HAP-1 (cell line): ENCODE results near the gene RNF5.
A peak's percentile ranks its signal among the peaks of the same experiment; 100 is the strongest.

Experiments
- DNase-seq, 2 experiments: peaks; one replicate each; pipeline ENCODE4 v3.0.0-alpha.2; 2016 to 2020; ENCODE audit warnings: low spot score in 2 of 2
- H3K27me3 ChIP-seq: fragments of 250-450 bp; sonication (Bioruptor Pico); 2 replicates; pipeline ENCODE4 v1.5.1; 2020; ENCODE audit warnings: low read depth, mild to moderate bottlenecking, moderate library complexity
- H3K36me3 ChIP-seq: fragments of 250-450 bp; sonication (Bioruptor Pico); replicated peaks from 2 replicates; pipeline ENCODE4 v1.5.1; 2020; ENCODE audit warnings: mild to moderate bottlenecking
- H3K4me1 ChIP-seq: fragments of 250-450 bp; sonication (Bioruptor Pico); 2 replicates; pipeline ENCODE4 v1.5.1; 2020; ENCODE audit warnings: mild to moderate bottlenecking
- H3K4me3 ChIP-seq: fragments of 250-450 bp; sonication (Bioruptor Pico); 2 replicates; pipeline ENCODE4 v1.5.1; 2020; ENCODE audit warnings: mild to moderate bottlenecking, moderate library complexity
- H3K9me3 ChIP-seq: fragments of 250-450 bp; sonication (Bioruptor Pico); 2 replicates; pipeline ENCODE4 v1.5.1; 2020; ENCODE audit warnings: mild to moderate bottlenecking, moderate library complexity
- in situ Hi-C: fragments of 300-500 bp; cut with MboI; formaldehyde crosslinking; loops from 3 replicates; pipeline ENCODE4 v1.14.3; 2020; ENCODE audit warnings: low sequenced_read_pairs, inconsistent platforms, mixed read lengths

RNF5 gene

DNA sequence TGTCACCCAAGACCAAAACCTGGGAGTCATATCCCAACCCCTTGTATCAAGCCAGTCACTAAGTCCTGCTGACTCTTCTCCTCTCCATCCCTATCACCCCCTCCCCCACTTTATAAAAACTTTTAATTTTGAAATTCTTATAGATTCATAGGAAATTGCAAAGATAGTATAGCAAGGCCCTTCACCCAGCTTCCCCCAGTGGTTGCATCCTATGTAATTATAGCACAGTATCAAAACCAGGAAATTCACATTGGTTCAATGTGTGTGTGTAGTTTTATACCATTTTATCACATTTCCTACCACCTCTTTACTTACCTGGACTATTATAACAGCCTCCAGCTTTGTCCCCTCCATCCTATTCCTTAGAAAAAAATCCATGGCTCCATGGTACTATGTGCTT is 20.2 kb upstream of the RNF5 start:
- no peaks in the 10 kb centered on the region for H3K27me3 ChIP-seq
- H3K36me3 ChIP-seq, result peaks cover 37% of the 10 kb centered on the region
- in situ Hi-C loops, result no loop called here
- H3K9me3 ChIP-seq, result no peaks in the 10 kb centered on the region
- H3K4me1 ChIP-seq, result peaks cover 8% of the 10 kb centered on the region
- no peak for DNase-seq
- no peak overlapping the region for H3K4me3 ChIP-seq

DNA sequence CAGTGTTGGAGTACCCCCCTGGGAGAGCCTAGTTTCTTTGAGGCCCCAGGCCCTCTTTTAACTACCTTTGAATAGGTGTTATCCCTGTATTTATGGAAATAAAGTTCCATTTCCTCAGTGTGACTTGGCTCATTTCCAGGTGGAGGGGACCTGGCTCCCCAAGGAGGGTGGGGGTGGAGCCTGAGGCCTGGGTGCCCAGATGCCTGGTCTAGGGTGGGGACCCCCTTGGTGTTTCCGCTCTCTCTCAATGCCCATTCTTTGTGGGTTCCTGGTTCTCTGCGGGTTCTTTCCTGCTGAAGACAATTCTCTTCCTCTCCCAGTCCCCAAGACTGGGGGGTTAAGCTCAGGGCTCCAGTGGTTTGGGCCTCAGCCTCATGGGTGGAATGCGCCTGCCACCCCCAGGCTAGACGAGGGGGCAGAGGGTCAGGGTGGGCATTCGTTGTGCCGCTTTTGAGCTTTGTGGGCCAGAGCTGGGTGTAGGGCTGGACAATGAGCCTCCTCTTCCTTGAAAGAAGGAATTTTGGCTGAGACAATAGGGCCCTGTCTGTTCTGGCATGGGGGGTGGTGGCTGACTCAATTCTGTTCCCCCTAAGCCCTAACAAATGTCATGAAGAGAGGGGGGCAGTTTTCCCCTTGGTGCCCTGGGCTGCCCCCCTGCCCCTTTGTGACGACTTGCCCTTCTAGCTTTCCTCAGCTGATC is 14.5 kb upstream of the RNF5 start:
- Histone ChIP-seq H3K27me3 (no peaks in the 10 kb centered on the region), H3K4me3 (no peak overlapping the region), H3K4me1 (no peaks in the 10 kb centered on the region), H3K9me3 (no peaks in the 10 kb centered on the region), H3K36me3 (peaks cover 35% of the 10 kb centered on the region)
- in situ Hi-C loops, result no loop called here
- no peak for DNase-seq

DNA sequence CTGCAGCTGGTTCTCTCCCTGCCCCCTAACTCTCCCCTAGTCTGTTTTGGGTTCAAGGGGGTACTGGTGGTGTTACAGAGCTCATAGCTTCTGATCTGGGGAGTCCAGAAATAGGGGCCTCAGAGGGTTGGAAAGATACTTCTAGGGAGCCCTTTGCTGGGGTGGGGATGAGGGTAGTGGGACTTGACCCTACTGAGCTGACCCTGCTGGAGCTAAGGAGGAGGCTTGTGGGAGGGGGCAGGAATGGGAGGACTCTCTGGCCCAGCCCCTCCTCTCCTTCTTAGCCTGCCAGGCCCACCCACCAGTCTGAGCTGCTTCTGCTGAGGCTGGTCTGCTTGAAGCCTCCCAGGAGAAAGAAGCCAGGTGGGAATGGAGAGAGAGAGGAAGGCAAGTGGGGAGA is 13.9 kb upstream of the RNF5 start, which contains the start of gene EGFL8:
EGFL8 (plus strand) TSS at position 301 of the 400 bp plus-strand sequence. CDS start 1,571 bp downstream, outside the sequence.
- H3K36me3 ChIP-seq, result peaks cover 37% of the 10 kb centered on the region
- no peaks in the 10 kb centered on the region for H3K9me3 ChIP-seq
- no peak for DNase-seq
- H3K4me3 ChIP-seq, result no peak within 1 kb of the TSS
- no peaks in the 10 kb centered on the region for H3K27me3 ChIP-seq
- H3K4me1 ChIP-seq, result no peaks in the 10 kb centered on the region
- in situ Hi-C loops, result no loop called here

GRCh38 chr6:32166411-32167061 is 11.7 kb upstream of the RNF5 start:
- in situ Hi-C loops, result no loop called here
- no peaks in the 10 kb centered on the region for H3K4me1 ChIP-seq
- no peak overlapping the region for H3K4me3 ChIP-seq
- no peaks in the 10 kb centered on the region for H3K27me3 ChIP-seq
- DNase-seq, result no peak
- H3K9me3 ChIP-seq, result no peaks in the 10 kb centered on the region
- H3K36me3 ChIP-seq, result peaks cover 52% of the 10 kb centered on the region

DNA sequence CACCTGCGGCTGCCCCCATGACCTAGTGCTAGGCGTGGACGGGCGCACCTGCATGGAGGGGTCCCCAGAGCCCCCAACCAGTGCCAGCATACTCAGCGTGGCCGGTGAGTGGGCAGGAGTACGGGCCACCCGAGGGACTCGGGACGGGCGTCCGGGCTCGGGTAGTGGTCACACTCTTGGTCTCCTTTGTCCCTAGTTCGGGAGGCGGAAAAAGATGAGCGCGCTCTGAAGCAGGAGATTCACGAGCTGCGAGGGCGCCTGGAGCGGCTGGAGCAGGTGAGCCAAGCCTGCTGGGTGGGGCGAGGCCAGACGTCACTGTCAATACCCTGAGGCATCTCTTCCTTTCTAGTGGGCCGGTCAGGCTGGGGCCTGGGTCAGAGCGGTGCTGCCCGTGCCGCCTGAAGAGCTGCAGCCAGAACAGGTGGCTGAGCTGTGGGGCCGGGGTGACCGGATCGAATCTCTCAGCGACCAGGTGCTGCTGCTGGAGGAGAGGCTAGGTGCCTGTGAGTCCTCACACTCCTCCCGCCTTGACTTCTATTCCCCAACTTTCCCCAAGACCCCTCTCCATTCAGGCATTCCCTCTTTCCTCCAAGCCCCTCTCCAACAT is 10.9 kb upstream of the RNF5 start:
- DNase-seq, result no peak
- Histone ChIP-seq H3K27me3 (no peaks in the 10 kb centered on the region), H3K4me1 (no peaks in the 10 kb centered on the region), H3K4me3 (no peak overlapping the region), H3K9me3 (no peaks in the 10 kb centered on the region), H3K36me3 (peaks cover 52% of the 10 kb centered on the region)
- in situ Hi-C loops, result no loop called here

DNA sequence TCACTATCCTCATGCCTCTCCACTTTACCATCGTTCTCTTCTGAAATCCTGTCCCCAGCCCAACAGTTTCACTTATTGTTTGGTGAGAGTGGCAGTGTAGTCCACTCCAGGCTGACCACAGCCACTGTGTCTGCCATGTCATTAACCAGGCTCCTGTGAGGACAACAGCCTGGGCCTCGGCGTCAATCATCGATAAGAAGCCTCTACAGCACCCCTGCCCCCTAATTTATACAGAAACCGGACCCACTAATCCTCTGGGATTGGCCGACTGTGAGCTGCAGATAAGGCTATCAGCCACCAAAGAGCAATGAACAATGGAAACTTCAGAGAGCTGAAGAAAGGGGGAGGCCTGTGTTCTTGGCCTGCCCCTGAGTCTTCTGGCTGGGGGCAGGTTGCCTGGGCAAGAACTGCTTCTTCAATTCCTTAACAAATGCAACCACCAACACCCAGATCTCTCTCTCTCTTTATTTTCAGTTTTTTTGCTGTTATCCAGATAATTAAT is 10.4 kb upstream of the RNF5 start:
- in situ Hi-C loops, result no loop called here
- H3K9me3 ChIP-seq, result no peaks in the 10 kb centered on the region
- no peaks in the 10 kb centered on the region for H3K4me1 ChIP-seq
- H3K4me3 ChIP-seq, result no peak overlapping the region
- H3K36me3 ChIP-seq, result peaks cover 50% of the 10 kb centered on the region
- no peak for DNase-seq
- H3K27me3 ChIP-seq, result no peaks in the 10 kb centered on the region

- peaks cover 45% of the 10 kb centered on the region for H3K36me3 ChIP-seq
- in situ Hi-C loops, result no loop called here
- H3K9me3 ChIP-seq, result no peaks in the 10 kb centered on the region
- no peak overlapping the region for H3K4me3 ChIP-seq
- H3K4me1 ChIP-seq, result no peaks in the 10 kb centered on the region
- DNase-seq, result no peak
- H3K27me3 ChIP-seq, result no peaks in the 10 kb centered on the region
These were observed 9.9 kb upstream of the RNF5 start for GRCh38 chr6:32168350-32168749.

DNA sequence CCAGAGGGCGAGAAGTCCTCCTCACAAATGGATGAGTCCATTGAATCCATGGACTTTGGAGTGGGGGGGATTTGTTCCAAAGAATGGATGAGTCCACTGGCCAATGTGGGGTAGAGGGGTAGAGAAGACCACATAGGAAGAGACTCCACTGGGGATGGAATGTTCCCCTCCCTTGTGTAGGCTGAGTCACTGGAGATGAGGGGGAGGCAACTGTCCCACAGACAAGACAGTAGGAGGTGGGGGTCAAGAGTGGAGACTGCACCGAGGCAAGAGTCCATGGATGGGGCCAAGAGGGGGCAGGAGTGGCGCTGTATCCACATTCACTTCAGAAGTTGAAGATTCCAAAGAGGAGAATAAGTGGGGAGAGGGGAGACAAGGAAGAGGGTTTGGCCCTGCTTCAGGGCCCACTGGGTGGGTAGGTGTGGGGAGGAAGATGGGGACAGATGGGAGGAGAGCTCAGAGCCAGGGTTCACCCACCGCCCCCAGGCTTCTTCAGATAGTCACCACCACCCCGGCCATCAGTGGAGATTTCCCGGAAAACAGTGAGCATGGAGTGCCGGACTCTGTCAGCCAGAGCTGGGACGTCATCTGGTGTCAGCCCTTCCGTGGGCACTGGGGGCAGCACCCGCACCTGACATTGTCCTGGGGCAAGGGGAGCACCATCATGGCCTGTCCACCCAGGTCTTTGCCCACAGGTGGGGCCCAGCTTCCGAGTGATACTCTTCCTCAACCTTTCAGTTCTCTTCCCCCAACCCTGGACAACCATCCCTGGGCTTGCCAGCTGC is 9.2 kb upstream of the RNF5 start:
- H3K27me3 ChIP-seq, result no peaks in the 10 kb centered on the region
- H3K9me3 ChIP-seq, result no peaks in the 10 kb centered on the region
- H3K4me1 ChIP-seq, result no peaks in the 10 kb centered on the region
- H3K36me3 ChIP-seq, result peaks cover 44% of the 10 kb centered on the region
- no peak for DNase-seq
- in situ Hi-C loops, result no loop called here
- no peak overlapping the region for H3K4me3 ChIP-seq

DNA sequence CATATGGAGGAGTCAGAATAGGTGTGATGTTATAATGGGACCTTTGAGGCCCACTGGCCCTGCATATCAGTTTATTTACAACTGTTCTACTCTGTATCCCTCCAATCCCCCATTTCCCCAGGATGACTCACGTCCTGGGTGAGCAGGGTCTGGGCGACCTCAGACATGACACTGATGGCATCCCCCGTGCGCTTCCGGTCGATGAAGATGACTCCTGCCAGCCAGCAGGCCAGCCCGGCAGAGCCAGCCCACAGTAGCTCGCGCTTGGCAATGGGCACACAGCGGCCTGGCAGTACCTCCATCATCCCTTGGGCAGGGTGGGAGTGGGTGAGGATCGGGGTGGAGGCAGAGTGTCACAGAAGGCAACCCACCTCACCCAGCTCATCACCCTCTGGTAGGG is 7.9 kb upstream of the RNF5 start:
- Histone ChIP-seq H3K4me3 (no peak overlapping the region), H3K27me3 (no peaks in the 10 kb centered on the region), H3K36me3 (peaks cover 44% of the 10 kb centered on the region), H3K4me1 (peaks cover 5% of the 10 kb centered on the region; the same call in 1 of the 2 replicates), H3K9me3 (no peaks in the 10 kb centered on the region)
- in situ Hi-C loops, result no loop called here
- no peak for DNase-seq

DNA sequence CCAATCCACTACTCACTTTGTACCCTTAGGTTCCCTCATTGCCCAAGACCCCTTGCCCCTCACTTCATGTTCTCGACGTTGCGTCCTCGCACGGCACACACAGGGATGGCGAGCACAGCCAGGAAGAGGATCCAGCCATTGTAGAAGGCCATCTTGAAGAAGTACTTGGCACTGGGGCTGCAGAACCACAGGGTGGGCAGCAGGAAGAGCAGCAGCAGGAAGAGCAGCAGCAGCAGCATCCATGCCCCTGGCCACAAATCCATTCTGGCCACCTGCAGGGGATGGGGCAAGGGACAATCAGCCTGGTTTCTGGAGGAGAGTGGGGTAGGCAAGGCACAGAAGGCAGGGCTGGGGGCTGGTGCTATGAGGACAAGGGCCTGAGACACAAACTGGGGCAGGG is 7.0 kb upstream of the RNF5 start:
- Histone ChIP-seq H3K4me1 (peaks cover 7% of the 10 kb centered on the region), H3K36me3 (peaks cover 44% of the 10 kb centered on the region), H3K27me3 (no peaks in the 10 kb centered on the region), H3K9me3 (no peaks in the 10 kb centered on the region), H3K4me3 (no peak overlapping the region)
- in situ Hi-C loops, result no loop called here
- DNase-seq, result no peak

GRCh38 chr6:32173051-32173727 is 5.0 kb upstream of the RNF5 start:
- H3K4me3 ChIP-seq, result no peak overlapping the region
- DNase-seq, result no peak
- H3K9me3 ChIP-seq, result no peaks in the 10 kb centered on the region
- H3K36me3 ChIP-seq, result peaks cover 27% of the 10 kb centered on the region
- in situ Hi-C loops, result no loop called here
- peaks cover 19% of the 10 kb centered on the region for H3K4me1 ChIP-seq
- no peaks in the 10 kb centered on the region for H3K27me3 ChIP-seq

DNA sequence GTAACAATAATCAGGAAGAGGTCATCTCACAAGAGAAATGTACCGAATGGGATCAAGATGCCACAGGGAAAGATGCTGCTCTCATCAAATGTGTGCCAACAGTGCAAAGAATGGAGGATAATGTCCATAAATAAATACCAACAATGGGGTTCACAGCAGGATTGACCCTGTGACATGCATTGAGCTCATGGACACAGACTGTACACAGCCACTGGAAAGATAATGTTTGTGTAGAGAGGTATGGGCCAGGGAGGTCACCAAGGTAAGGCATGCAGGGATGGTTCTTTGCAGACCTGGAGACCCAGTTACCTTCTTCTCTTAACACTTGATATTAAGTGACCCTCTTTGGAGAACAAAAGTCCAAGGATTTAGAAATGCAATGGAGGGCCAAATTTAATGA is 3.8 kb upstream of the RNF5 start:
- DNase-seq, result no peak
- Histone ChIP-seq H3K36me3 (peaks cover 14% of the 10 kb centered on the region), H3K27me3 (no peaks in the 10 kb centered on the region), H3K4me1 (peaks cover 19% of the 10 kb centered on the region), H3K4me3 (no peak overlapping the region), H3K9me3 (no peaks in the 10 kb centered on the region)
- in situ Hi-C loops, result no loop called here

- in situ Hi-C loops, result no loop called here
- no peak for DNase-seq
These were observed 2.9 kb upstream of the RNF5 start for GRCh38 chr6:32175322-32175710.

More at GRCh38 chr6:32175322-32175710, 2.9 kb upstream of the RNF5 start:
- no peaks in the 10 kb centered on the region for H3K9me3 ChIP-seq
- H3K36me3 ChIP-seq, result peaks cover 11% of the 10 kb centered on the region
- no peaks in the 10 kb centered on the region for H3K27me3 ChIP-seq
- H3K4me3 ChIP-seq, result peak overlapping the region; percentile 86
- H3K4me1 ChIP-seq, result peaks cover 19% of the 10 kb centered on the region
